Activated CD4-positive, alpha-beta T cell treated with anti-CD3 and anti-CD28 coated beads for 48 hours (primary cell): ENCODE results near the gene TBC1D24.
"Not testable (repeated sequence)": the region's sequence is repeated elsewhere in the genome, so short reads cannot be mapped to it uniquely, and the experiment has no call there.

Source experiments
- DNase-seq: peaks from one replicate; pipeline ENCODE4 v3.0.0-alpha.2; 2020

The TBC1D24 gene

DNA sequence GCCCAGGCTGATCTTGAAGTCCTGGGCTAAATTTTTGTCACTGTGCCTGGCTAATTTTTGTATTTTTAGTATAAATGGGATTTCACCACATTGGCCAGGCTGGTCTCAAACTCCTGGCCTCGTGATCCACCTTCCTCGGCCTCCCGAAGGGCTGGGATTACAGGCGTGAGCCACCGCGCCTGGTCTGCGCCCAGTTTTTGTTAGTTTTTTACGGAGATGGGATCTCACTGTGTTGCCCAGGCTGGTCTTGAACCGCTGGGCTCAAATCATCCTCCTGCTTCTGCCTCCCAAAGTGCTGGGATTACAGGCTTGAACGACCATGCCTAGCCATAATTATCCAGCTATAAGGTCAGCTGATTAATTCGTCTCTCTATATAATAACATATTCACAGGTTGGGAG lies 59.0 kb downstream of the TBC1D24 start:
- DNase-seq, result no peak

DNA sequence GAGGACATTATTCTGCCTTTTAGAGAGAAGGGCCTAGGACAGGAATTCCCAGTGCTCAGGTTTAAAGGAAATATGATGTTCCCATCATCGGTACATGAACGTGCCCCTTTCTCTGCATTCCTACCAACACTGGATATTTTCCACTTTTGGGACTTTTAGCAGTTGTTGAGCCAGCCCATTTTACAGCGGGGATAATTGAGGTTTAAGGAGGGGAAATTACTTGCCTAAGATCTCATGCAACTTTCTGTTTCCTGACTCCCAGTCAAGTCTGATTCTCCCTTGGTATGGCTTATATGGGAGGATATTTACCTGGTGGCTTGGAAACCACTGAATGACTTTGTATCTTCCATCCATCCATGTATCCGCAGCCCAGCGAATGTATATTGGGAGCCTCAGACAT lies 59.4 kb downstream of the TBC1D24 start:
- DNase-seq, result not testable (repeated sequence)

DNA sequence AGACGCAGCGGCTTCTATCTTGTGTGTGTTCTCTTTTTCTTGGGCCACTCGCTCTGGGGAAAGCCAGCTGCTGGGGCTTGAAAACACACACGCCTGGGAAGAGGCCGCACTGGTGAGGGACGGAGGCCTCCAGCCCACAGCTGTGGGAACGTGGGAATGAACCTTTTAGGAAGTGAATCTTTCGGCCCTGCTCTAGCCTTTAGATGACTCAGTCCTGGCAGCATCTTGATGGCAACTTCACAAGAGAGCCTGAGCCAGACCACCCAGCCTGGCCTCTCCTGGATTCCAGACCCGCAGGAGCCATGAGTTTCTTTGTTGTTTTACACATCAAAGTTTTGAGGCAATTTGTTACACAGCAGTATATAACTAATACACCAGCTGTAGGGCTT lies 60.7 kb downstream of the TBC1D24 start:
- DNase-seq, result no peak

DNA sequence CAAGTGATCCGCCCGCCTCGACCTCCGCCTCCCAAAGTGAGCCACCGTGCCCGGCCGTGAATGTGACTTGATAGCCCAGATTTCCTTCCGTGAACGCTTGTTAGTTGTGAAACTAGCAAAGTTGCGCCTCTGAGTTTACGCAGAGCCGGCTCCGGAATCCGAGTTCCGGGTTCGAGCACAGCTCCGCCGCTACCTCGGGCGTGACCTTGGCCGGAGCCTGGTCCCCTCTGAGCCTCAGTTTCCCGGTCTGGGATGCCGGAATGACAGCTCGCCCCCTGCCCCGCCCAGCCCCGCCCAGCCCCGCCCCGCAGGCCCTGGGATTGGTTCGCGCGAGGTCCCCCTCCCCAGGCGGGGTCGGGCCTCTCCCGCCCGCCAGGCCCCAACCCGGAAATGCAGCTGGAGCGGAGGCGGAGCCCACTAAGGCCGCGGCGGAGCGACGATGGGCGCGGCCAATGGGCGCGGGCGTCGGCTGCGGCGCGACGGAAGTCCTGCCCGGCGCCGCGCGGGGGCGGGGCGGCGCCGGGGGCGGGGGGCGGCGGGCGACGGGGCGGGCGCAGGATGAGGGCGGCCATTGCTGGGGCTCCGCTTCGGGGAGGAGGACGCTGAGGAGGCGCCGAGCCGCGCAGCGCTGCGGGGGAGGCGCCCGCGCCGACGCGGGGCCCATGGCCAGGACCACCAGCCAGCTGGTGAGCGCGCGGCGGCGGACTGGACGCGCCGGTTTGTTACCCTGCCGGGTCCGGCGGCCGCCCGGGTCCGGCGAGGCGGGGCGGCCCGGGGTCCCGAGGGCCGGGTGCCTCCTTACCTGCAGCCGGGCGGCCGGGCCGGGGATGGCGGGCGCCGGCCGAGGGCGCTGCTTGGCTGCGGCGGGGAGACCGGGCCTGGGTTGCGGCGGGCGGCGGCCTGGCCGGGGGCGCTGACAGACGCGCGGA lies 62.8 kb downstream of the TBC1D24 start, which contains the start of gene PDPK1:
Gene PDPK1 (plus strand): TSS at position 571 of the 929 bp plus-strand sequence. CDS start 92 bp downstream, at position 663.
- DNase-seq, result peak; percentile 95

DNA sequence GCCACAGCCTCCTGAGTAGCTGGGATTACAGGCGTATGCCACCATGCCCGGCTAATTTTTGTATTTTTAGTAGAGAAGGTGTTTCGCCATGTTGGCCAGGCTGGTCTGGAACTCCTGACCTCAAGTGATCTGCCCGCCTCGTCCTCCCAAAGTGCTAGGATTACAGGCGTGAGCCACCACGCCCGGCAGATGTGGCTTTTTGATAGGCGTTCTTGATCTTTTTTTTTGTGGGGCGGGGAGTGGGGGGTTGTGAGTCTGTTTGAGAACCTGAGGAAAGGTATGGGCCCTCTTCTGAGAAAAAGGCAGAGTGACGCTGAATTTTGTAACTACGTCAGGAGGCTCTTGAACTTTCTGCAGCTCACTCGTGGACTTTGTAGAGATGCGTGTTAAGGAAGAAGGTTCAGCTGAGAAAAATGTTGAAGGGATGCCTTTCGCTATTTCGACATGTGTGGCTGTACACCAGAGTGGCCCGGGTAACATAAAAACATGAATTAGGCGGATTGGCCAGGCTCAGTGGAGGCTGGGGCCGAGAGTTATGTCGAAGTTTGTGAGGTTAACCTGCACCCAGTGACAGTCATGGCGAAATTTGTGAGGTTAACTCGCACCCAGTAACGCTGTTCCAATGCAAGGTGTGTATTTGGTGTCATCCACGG lies 64.4 kb downstream of the TBC1D24 start:
- not testable (repeated sequence) for DNase-seq

DNA sequence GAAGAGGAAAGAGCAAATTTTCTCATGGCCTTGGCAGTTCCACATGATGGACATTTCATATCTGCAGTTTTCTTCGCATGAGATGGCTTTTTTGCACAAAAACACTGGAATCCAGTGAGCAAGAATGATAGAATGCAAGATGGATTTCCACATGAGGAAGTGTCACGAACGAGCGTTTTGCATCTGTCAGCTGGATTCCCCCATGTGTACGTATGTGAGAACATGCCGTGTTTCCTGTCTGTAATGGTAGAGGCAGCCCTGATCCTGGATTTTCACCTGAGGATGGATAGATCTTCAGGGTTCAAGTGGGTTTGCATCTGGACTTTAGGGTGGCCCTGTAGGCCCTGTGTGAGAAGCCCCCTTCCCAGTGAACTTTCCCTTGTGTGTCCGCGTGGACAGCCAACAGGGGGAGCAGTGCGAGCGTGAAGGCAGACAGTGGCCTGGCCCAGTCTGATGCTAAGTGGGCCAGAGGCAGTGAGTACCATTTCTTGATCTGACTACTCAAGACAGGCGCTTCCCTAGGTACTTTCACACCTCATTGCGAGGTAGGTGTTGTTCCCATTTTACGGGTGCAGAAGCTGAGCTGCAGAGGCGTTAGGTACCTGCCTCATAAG lies 65.0 kb downstream of the TBC1D24 start:
- peak; percentile 57 for DNase-seq

DNA sequence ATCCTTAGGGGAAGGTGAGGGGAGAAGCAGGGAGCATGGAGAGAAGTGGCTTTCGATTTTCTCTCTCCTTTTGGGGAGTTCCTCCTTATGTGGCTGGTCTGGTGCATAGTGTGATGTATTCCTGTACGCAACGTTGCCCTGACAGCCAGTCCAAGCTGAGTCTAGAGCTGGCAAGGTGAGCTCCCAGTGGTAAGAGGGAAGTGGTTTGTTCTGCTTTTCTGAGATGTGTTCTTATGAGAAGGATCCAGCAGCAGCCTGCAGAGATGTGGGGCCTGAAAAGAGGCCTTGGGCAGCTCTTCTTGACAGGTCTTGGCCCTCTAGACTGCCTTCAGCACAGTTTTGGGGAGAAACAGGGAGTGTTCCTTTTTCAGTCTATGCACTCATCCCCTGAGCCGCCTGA lies 66.0 kb downstream of the TBC1D24 start:
- not testable (repeated sequence) for DNase-seq

DNA sequence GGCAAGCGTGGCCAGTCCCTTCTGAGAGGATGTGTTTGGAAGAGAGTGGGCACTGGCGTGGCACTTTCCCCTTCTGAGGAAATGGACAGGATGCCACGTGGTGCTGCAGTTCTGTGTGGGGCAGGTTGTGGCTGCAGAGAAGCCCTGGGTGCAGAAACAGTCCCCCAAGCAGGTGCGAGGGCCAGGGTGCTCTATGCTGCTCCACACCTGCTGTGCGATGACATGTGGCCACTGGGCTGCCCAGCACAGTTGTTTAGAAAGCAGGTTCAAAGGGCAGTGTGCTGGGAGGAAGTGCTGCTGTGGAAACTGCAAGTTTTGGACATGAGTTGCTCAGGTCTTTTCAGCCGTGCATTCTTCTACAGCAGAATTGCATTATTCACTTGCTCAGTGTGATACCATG lies 66.5 kb downstream of the TBC1D24 start:
- not testable (repeated sequence) for DNase-seq

DNA sequence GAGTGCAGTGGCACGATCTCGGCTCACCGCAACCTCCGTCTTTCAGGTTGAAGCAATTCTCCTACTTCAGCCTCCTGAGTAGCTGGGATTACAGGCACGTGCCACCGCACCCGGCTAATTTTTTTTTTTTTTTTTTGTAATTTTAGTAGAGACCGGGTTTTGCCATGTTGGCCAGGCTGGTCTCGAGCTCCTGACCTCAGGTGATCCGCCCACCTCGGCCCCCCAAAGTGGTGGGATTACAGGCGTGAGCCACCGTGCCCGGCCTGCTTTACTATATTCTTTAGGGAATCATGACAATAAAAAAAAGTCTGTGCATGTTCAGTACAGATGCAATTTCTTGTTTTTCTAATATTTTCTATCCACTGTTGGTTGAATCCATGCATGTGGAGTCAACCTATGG lies 68.8 kb downstream of the TBC1D24 start:
- DNase-seq, result not testable (repeated sequence)

DNA sequence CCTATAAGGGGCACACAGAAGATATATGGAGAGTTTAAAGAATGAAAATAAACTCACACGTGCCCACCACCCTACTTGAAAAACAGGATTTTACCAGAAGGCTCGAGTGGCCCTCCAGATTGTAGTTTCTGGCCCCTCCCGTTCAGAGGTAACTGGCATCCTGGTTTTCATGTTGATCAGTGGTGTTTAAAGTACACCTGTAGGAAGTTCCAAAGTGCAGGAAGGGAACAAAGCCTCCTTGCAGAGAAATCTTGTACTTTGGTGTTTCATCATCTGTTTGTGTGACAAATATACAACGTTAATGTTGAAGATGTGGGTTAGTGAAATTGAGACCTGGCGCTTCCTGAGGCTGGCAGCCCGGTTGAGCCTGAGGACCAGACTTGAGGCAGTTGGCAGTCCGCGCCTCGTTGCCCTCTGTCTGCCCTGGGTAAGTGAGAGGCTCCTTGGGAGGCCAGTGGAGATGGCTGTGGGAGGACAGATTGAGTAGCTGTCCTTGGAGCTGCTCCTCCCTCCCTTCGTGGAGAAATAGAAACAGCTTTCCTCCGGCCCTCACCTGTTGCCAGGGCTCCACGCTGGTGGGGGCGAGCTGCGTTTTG lies 75.5 kb downstream of the TBC1D24 start:
- DNase-seq, result not testable (repeated sequence)

DNA sequence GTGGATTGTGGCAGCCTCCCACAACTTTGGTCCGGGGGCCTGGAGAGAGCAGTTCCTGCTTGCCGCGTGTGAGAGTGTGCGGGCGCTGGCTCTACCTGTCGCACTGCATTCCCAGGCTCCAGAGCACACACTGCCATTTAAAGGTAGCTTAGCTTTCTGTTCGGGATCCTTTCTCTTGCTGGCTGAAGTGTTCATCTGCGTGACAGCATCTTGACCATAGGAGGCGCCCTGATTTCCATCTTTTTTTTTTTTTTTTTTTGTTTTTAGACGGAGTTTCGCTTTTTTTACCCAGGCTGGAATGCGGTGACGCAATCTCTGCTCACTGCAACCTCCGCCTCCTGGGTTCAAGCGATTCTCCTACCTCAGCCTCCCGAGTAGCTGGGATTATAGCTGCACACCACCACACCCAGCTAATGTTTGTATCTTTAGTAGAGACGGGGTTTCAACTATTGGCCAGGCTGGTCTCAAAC lies 76.5 kb downstream of the TBC1D24 start:
- not testable (repeated sequence) for DNase-seq

DNA sequence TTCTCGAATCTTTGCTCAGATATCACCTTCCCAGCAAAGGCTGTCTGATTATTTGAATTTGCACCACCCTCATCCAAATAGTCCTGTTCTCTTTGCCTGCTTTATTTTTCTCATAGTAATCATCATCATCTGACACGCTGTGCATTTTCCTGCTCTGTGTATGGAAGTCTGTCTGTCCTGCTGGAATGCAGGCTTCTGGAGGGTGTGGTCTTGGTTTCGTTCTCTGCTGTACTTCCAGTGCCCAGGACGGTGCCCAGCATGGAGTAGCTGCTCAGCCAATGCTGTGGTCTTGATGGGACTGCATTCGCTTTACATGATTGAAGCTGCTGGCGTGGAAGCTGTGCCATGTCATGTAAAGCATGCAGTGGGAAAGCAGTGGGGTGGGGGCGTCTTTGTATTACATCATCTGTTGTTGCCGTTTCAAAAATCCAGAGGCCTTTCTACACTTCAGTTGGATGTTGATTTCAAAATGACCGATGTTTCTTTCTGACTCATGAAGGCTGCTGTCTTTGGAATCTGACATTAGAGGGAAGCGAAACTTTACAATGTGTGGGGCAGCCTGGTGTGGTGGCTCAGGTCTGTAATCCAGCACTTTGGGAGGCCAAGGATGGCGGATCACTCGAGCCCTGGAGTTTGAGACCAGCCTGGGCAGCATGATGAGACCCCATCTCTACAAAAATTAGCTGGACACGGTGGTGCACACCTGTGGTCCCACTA lies 79.9 kb downstream of the TBC1D24 start:
- not testable (repeated sequence) for DNase-seq
